HepG2 (cell line): ENCODE data around the gene PLEKHN1. TPM values are rescaled to one million over a fixed set of nuclear protein-coding genes. Genes with fewer than 3 reads are reported as not detected.
A peak's percentile ranks its signal among the peaks of the same experiment; 100 is the strongest.

Experiments
- KDM2A ChIP-seq: sonication (generic); formaldehyde crosslinking; IDR thresholded peaks from 2 replicates; pipeline ENCODE4 v1.4.0; 2020; ENCODE audit warnings: low read depth, missing genetic modification reagents, borderline replicate concordance
- KDM3A ChIP-seq: IDR thresholded peaks from 2 replicates; pipeline ENCODE4 v1.6.1; 2018; ENCODE audit warnings: low read depth, missing compliant biosample characterization
- MAZ ChIP-seq, 2 experiments: sonication (generic) in 1 of 2; formaldehyde crosslinking in 1 of 2; IDR thresholded peaks; 2 replicates each; pipeline versions ENCODE4 v1.5.0 to v1.6.1; 2012 to 2020; ENCODE audit warnings: low read depth in 2 of 2, mild to moderate bottlenecking in 2 of 2, borderline replicate concordance in 1 of 2, improper control_type of control experiment in 1 of 2, low read length in 1 of 2, missing genetic modification reagents in 1 of 2, moderate library complexity in 1 of 2
- MTA3 ChIP-seq: sonication (generic); formaldehyde crosslinking; IDR thresholded peaks from 2 replicates; pipeline ENCODE4 v1.4.0; 2020; ENCODE audit warnings: missing genetic modification reagents
- MTF2 ChIP-seq: sonication (generic); formaldehyde crosslinking; IDR thresholded peaks from 2 replicates; pipeline ENCODE4 v1.5.0; 2020; ENCODE audit warnings: missing genetic modification reagents, borderline replicate concordance
- RAD21 ChIP-seq: fragments of 450-650 bp; formaldehyde crosslinking; IDR thresholded peaks from 2 replicates; pipeline ENCODE4 v1.5.0; 2020; ENCODE audit warnings: mild to moderate bottlenecking
- YEATS2 ChIP-seq: sonication (generic); formaldehyde crosslinking; IDR thresholded peaks from 2 replicates; pipeline ENCODE4 v1.4.0; 2020; ENCODE audit warnings: missing genetic modification reagents, borderline replicate concordance
- ZFYVE20 ChIP-seq: sonication (generic); formaldehyde crosslinking; IDR thresholded peaks from 2 replicates; pipeline ENCODE4 v1.8.0; 2023; ENCODE audit warnings: low read depth, mild to moderate bottlenecking, moderate library complexity, missing genetic modification reagents, borderline replicate concordance
- ZNF10 ChIP-seq: sonication (generic); formaldehyde crosslinking; IDR thresholded peaks from 2 replicates; pipeline ENCODE4 v1.4.0; 2020; ENCODE audit warnings: mild to moderate bottlenecking, low read depth, missing genetic modification reagents, borderline replicate concordance
- ZNF337 ChIP-seq: sonication (generic); formaldehyde crosslinking; IDR thresholded peaks from 2 replicates; pipeline ENCODE4 v1.5.1; 2020; ENCODE audit warnings: missing genetic modification reagents, low read depth, mild to moderate bottlenecking, borderline replicate concordance
- polyA plus RNA-seq, 8 experiments: library from polyadenylated mRNA; depleted of rRNA in 3 of 8; stranded (reverse) in 7 of 8; unstranded in 1 of 8; fragments of >200 nt; fragmentation: Illumina TruSeq in 4 of 8; extraction: Trizol in 4 of 8; gene quantifications; 2 replicates each; pipeline versions ENCODE4 v1.2.1 to v1.2.3, GENCODE V29; 2011 to 2016; ENCODE audit warnings: low read depth in 4 of 8, missing spikeins in 1 of 8, mixed read lengths in 1 of 8; ENCODE audit not compliant: insufficient read depth in 1 of 8
- total RNA-seq, 5 experiments: library from RNA; depleted of rRNA; stranded (reverse); fragments of >200 nt; fragmentation: Illumina TruSeq; extraction: Trizol; gene quantifications; 2 replicates each; pipeline ENCODE4 v1.2.3, GENCODE V29; 2016; ENCODE audit warnings: low read depth in 1 of 5
- TF ChIP-seq, protein P1 (sequence below): fragments of 450-650 bp; IDR thresholded peaks from 2 replicates; pipeline ENCODE4 v1.6.1; 2017; ENCODE audit warnings: mild to moderate bottlenecking
- TF ChIP-seq, protein P2 (sequence below): sonication (generic); formaldehyde crosslinking; IDR thresholded peaks from 2 replicates; pipeline ENCODE4 v1.8.1; 2022; ENCODE audit warnings: low read depth, mild to moderate bottlenecking, missing genetic modification reagents
- TF ChIP-seq, protein P3 (sequence below): sonication (generic); formaldehyde crosslinking; conservative IDR thresholded peaks from 2 replicates; pipeline ENCODE4 v1.5.0; 2020; ENCODE audit warnings: missing genetic modification reagents

The PLEKHN1 gene
- total and polyA plus RNA-seq, 2 of the 13 experiments (the other 11 are each of a cell fraction or from before 2014, with no cell fraction given), result 0.42 to 0.58 TPM

DNA sequence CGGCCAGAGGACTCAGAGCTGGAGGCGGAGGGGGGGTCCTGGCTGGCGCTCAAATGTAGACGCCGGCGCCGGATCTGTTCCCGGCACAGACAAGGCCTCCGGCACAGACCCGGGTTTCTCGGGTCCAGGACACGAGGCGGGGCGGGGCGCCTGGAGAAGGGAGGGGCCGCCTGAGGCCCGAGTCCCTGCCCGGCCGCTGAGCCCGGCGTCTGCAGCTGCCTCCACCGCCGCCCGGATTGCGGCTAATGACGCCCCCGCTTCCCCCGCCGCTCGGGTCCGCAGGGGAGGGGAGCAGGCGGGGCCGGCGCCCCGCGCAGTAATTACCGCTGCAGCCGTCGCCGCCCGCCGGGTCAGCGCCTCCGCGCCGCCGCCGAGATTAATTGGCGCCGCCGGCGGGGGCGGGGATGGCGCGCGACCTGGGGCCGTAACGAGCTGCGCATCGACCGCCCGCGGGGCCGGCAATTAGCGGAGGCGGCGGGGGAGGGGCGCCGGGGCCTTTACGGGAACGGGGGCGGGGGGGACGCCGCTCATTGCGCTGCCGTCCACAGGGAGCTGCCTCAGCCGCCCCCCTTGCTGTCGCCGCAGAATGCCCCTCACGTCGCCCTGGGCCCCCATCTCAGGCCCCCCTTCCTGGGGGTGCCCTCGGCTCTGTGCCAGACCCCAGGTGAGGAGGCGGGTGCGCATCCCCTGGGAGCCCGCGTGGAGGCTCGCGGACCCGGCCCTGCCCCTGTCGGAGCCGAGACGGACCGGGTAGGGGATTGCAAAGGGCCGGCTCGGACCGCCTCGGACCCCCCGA lies 24.5 kb upstream of the PLEKHN1 start (continued):
- TF ChIP-seq, protein P1, sequence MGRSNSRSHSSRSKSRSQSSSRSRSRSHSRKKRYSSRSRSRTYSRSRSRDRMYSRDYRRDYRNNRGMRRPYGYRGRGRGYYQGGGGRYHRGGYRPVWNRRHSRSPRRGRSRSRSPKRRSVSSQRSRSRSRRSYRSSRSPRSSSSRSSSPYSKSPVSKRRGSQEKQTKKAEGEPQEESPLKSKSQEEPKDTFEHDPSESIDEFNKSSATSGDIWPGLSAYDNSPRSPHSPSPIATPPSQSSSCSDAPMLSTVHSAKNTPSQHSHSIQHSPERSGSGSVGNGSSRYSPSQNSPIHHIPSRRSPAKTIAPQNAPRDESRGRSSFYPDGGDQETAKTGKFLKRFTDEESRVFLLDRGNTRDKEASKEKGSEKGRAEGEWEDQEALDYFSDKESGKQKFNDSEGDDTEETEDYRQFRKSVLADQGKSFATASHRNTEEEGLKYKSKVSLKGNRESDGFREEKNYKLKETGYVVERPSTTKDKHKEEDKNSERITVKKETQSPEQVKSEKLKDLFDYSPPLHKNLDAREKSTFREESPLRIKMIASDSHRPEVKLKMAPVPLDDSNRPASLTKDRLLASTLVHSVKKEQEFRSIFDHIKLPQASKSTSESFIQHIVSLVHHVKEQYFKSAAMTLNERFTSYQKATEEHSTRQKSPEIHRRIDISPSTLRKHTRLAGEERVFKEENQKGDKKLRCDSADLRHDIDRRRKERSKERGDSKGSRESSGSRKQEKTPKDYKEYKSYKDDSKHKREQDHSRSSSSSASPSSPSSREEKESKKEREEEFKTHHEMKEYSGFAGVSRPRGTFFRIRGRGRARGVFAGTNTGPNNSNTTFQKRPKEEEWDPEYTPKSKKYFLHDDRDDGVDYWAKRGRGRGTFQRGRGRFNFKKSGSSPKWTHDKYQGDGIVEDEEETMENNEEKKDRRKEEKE, result no peak
- 0 out of 2 replicates have a peak, but pooled peaks have one; percentile 6 for TF ChIP-seq KDM2A
- 0 out of 2 replicates have a peak, but pooled peaks have one; percentile 12 for TF ChIP-seq RAD21 (CRISPR knock-in tag)
- TF ChIP-seq, protein P2, sequence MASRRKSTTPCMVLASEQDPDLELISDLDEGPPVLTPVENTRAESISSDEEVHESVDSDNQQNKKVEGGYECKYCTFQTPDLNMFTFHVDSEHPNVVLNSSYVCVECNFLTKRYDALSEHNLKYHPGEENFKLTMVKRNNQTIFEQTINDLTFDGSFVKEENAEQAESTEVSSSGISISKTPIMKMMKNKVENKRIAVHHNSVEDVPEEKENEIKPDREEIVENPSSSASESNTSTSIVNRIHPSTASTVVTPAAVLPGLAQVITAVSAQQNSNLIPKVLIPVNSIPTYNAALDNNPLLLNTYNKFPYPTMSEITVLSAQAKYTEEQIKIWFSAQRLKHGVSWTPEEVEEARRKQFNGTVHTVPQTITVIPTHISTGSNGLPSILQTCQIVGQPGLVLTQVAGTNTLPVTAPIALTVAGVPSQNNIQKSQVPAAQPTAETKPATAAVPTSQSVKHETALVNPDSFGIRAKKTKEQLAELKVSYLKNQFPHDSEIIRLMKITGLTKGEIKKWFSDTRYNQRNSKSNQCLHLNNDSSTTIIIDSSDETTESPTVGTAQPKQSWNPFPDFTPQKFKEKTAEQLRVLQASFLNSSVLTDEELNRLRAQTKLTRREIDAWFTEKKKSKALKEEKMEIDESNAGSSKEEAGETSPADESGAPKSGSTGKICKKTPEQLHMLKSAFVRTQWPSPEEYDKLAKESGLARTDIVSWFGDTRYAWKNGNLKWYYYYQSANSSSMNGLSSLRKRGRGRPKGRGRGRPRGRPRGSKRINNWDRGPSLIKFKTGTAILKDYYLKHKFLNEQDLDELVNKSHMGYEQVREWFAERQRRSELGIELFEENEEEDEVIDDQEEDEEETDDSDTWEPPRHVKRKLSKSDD, result no peak
- no peak for TF ChIP-seq MAZ (IDR thresholded peaks at IDR 0.05; ENCODE audit: borderline replicate concordance, low read depth, low read length)
- TF ChIP-seq MAZ (CRISPR knock-in tag; IDR thresholded peaks at IDR 0.05; ENCODE audit: low read depth), result peak; percentile 64; the same call in 1 of the 2 replicates
- TF ChIP-seq ZNF337 (CRISPR knock-in tag), result no peak
- TF ChIP-seq, protein P3, sequence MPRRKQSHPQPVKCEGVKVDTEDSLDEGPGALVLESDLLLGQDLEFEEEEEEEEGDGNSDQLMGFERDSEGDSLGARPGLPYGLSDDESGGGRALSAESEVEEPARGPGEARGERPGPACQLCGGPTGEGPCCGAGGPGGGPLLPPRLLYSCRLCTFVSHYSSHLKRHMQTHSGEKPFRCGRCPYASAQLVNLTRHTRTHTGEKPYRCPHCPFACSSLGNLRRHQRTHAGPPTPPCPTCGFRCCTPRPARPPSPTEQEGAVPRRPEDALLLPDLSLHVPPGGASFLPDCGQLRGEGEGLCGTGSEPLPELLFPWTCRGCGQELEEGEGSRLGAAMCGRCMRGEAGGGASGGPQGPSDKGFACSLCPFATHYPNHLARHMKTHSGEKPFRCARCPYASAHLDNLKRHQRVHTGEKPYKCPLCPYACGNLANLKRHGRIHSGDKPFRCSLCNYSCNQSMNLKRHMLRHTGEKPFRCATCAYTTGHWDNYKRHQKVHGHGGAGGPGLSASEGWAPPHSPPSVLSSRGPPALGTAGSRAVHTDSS (CRISPR knock-in tag), result no peak
- no peak for TF ChIP-seq ZNF10 (CRISPR knock-in tag)
- 0 out of 2 replicates have a peak, but pooled peaks have one; percentile 2 for TF ChIP-seq MTF2 (CRISPR knock-in tag)
- no peak for TF ChIP-seq ZFYVE20 (CRISPR knock-in tag)
- TF ChIP-seq YEATS2, result no peak
- TF ChIP-seq KDM3A (CRISPR knock-in tag), result no peak
- TF ChIP-seq MTA3 (CRISPR knock-in tag), result no peak
